CD4-positive, alpha-beta memory T cell (primary cell): ENCODE data around the gene CLTB. TPM values are rescaled to one million over a fixed set of nuclear protein-coding genes. Genes with fewer than 3 reads are reported as not detected.
A peak's percentile ranks its signal among the peaks of the same experiment; 100 is the strongest.

ENCODE experiments used
- CTCF ChIA-PET: fragments of 350-600 bp; sonication (Branson Sonifier 250); formaldehyde crosslinking; loops from one replicate; lab custom pipeline; 2021; ENCODE audit warnings: inconsistent platforms; ENCODE audit not compliant: partially characterized antibody; lab: Charles Lee
- POLR2A ChIA-PET: fragments of 350-600 bp; sonication (Branson Sonifier 250); formaldehyde crosslinking; loops from one replicate; lab custom pipeline; 2021; ENCODE audit not compliant: partially characterized antibody; lab: Charles Lee
- DNase-seq, 5 donors: peaks; one replicate each; pipeline versions ENCODE4 v3.0.0 to v3.0.0-alpha.2; 2020 to 2022; ENCODE audit warnings: mixed read lengths in 1 of 5
- H3K27ac ChIP-seq: one replicate; pipeline ENCODE4 v1.7.0; 2013; ENCODE audit warnings: low read depth, low read length
- H3K27me3 ChIP-seq: 2 replicates; pipeline ENCODE4 v1.7.0; 2013; ENCODE audit warnings: mild to moderate bottlenecking, low read length, moderate library complexity; ENCODE audit not compliant: insufficient read depth
- H3K36me3 ChIP-seq: 2 replicates; pipeline ENCODE4 v1.7.0; 2013; ENCODE audit warnings: mild to moderate bottlenecking, low read length, moderate library complexity; ENCODE audit not compliant: insufficient read depth
- H3K4me1 ChIP-seq: 2 replicates; pipeline ENCODE4 v1.7.0; 2013; ENCODE audit warnings: mild to moderate bottlenecking, low read length, moderate library complexity; ENCODE audit not compliant: insufficient read depth
- H3K4me3 ChIP-seq, 2 donors: one replicate each; pipeline ENCODE4 v1.7.0; 2013; ENCODE audit warnings: low read length in 2 of 2, mild to moderate bottlenecking in 1 of 2
- H3K9me3 ChIP-seq, 2 donors: one replicate each; pipeline ENCODE4 v1.7.0; 2013; ENCODE audit warnings: low read length in 2 of 2, control low read depth in 1 of 2; ENCODE audit not compliant: control insufficient read depth in 1 of 2
- H3K27ac Mint-ChIP-seq, 7 donors: one replicate each; pipeline ENCODE4 v1.8.0; 2020 to 2021; ENCODE audit warnings: mixed read lengths in 7 of 7, mild to moderate bottlenecking in 6 of 7, inconsistent platforms in 3 of 7, moderate library complexity in 3 of 7
- H3K27me3 Mint-ChIP-seq, 2 donors: one replicate each; pipeline ENCODE4 v1.8.0; 2020 to 2021; ENCODE audit warnings: mixed read lengths in 2 of 2
- H3K36me3 Mint-ChIP-seq, 2 donors: one replicate each; pipeline ENCODE4 v1.8.0; 2020 to 2021; ENCODE audit warnings: mixed read lengths in 2 of 2, inconsistent platforms in 1 of 2, mild to moderate bottlenecking in 1 of 2
- H3K4me1 Mint-ChIP-seq, 4 donors: one replicate each; pipeline ENCODE4 v1.8.0; 2020 to 2021; ENCODE audit warnings: mixed read lengths in 4 of 4, mild to moderate bottlenecking in 1 of 4
- H3K4me3 Mint-ChIP-seq, 8 donors: one replicate each; pipeline ENCODE4 v1.8.0; 2020 to 2021; ENCODE audit warnings: mixed read lengths in 8 of 8, mild to moderate bottlenecking in 7 of 8, moderate library complexity in 6 of 8, inconsistent platforms in 3 of 8
- H3K9me3 Mint-ChIP-seq, 8 donors: one replicate each; pipeline ENCODE4 v1.8.0; 2020 to 2021; ENCODE audit warnings: mixed read lengths in 8 of 8, mild to moderate bottlenecking in 5 of 8, inconsistent platforms in 3 of 8, moderate library complexity in 1 of 8
- intact Hi-C: fragments of 100-400 bp; cut with micrococcal nuclease; formaldehyde crosslinking; loops from one replicate; pipeline ENCODE4 v1.15.1; 2023
- polyA plus RNA-seq, 2 donors: library from polyadenylated mRNA; unstranded; fragments of 300-500 nt; fragmentation: Illumina TruSeq; gene quantifications; one replicate each; pipeline ENCODE4 v1.2.3, GENCODE V29; 2021
- total RNA-seq, 2 experiments: library from RNA; stranded (reverse); gene quantifications; one replicate each; pipeline ENCODE4 v1.2.3, GENCODE V29; 2021

CLTB gene
- total and polyA plus RNA-seq, 4 experiments from 2014 or later = 34.8 to 76.6 (median 52.4) TPM

GRCh38 chr5:176371621-176372539 is 44.5 kb downstream of the CLTB start:
- Mint-ChIP-seq H3K4me1 (peaks cover 0 to 12% (median 6%) of the 10 kb centered on the region in 4 donors), H3K27me3 (no peaks in the 10 kb centered on the region), H3K9me3 (no peaks in the 10 kb centered on the region), H3K36me3 (peaks cover 7 to 31% of the 10 kb centered on the region in 2 donors), H3K27ac (peak overlapping the region in 1 of 7 donors; percentile 70), H3K4me3 (no peak overlapping the region)
- no peaks in the 10 kb centered on the region for H3K9me3 ChIP-seq
- H3K27me3 ChIP-seq = no peaks in the 10 kb centered on the region
- DNase-seq = no peak
- CTCF ChIA-PET = no interaction called here
- H3K36me3 ChIP-seq = no peaks in the 10 kb centered on the region
- H3K27ac ChIP-seq = no peak overlapping the region
- POLR2A ChIA-PET = interaction anchor here (2.4 kb wide), 1 partner anchor 17 kb away, joined by 10 read pairs; the partner anchor contains the start of genes HIGD2A and NOP16
- no peaks in the 10 kb centered on the region for H3K4me1 ChIP-seq
- intact Hi-C loops = no loop called here
- H3K4me3 ChIP-seq = no peak overlapping the region

GRCh38 chr5:176369934-176370711 is 46.2 kb downstream of the CLTB start:
- no peaks in the 10 kb centered on the region for H3K27me3 ChIP-seq
- H3K4me1 ChIP-seq = peaks cover 7% of the 10 kb centered on the region
- no peak overlapping the region for H3K4me3 ChIP-seq
- no peaks in the 10 kb centered on the region for H3K9me3 ChIP-seq
- no peak overlapping the region for H3K4me3 Mint-ChIP-seq
- H3K9me3 Mint-ChIP-seq = no peaks in the 10 kb centered on the region
- H3K27ac ChIP-seq = no peak overlapping the region
- ChIA-PET CTCF (interaction anchor here (0.9 kb wide), 1 partner anchor 15 kb away, joined by 3 read pairs; no protein-coding TSS in a partner anchor), POLR2A (no interaction called here)
- no peaks in the 10 kb centered on the region for H3K36me3 ChIP-seq
- DNase-seq = no peak
- peaks cover 7 to 35% of the 10 kb centered on the region in 2 donors for H3K36me3 Mint-ChIP-seq
- peaks cover 3 to 17% (median 11%) of the 10 kb centered on the region in 4 donors for H3K4me1 Mint-ChIP-seq
- intact Hi-C loops = no loop called here
- H3K27ac Mint-ChIP-seq = peak overlapping the region in 1 of 7 donors; percentile 27
- no peaks in the 10 kb centered on the region for H3K27me3 Mint-ChIP-seq

- Histone ChIP-seq H3K4me1 (peaks cover 13% of the 10 kb centered on the region), H3K4me3 (no peak overlapping the region), H3K27ac (no peak overlapping the region), H3K27me3 (no peaks in the 10 kb centered on the region), H3K9me3 (no peaks in the 10 kb centered on the region), H3K36me3 (no peaks in the 10 kb centered on the region)
- POLR2A ChIA-PET = no interaction called here
- H3K9me3 Mint-ChIP-seq = no peaks in the 10 kb centered on the region
- no peak overlapping the region for H3K4me3 Mint-ChIP-seq
- CTCF ChIA-PET = no interaction called here
- DNase-seq = no peak
- no peak overlapping the region for H3K27ac Mint-ChIP-seq
- no peaks in the 10 kb centered on the region for H3K27me3 Mint-ChIP-seq
- H3K36me3 Mint-ChIP-seq = peaks cover 7 to 35% of the 10 kb centered on the region in 2 donors
- H3K4me1 Mint-ChIP-seq = peaks cover 6 to 23% (median 14%) of the 10 kb centered on the region in 4 donors
- intact Hi-C loops = no loop called here
These were observed 47.6 kb downstream of the CLTB start for GRCh38 chr5:176368726-176369125.

GRCh38 chr5:176366232-176366894 is 50.0 kb downstream of the CLTB start:
- DNase-seq = no peak
- H3K27me3 Mint-ChIP-seq = no peaks in the 10 kb centered on the region
- no peaks in the 10 kb centered on the region for H3K36me3 ChIP-seq
- H3K27ac Mint-ChIP-seq = peak overlapping the region in 5 of 7 donors; percentile 1 to 76 (median 61)
- no peaks in the 10 kb centered on the region for H3K9me3 ChIP-seq
- peaks cover 7 to 36% of the 10 kb centered on the region in 2 donors for H3K36me3 Mint-ChIP-seq
- H3K27me3 ChIP-seq = no peaks in the 10 kb centered on the region
- peaks cover 15 to 38% (median 27%) of the 10 kb centered on the region in 4 donors for H3K4me1 Mint-ChIP-seq
- H3K4me3 ChIP-seq = peak overlapping the region in 1 of 2 donors; percentile 57
- peaks cover 21% of the 10 kb centered on the region for H3K4me1 ChIP-seq
- H3K9me3 Mint-ChIP-seq = no peaks in the 10 kb centered on the region
- intact Hi-C loops = no loop called here
- peak overlapping the region; percentile 57 for H3K27ac ChIP-seq
- peak overlapping the region; percentile 65 to 85 (median 78) for H3K4me3 Mint-ChIP-seq
- ChIA-PET CTCF (no interaction called here), POLR2A (no interaction called here)

GRCh38 chr5:176365351-176366231 is 50.7 kb downstream of the CLTB start, which contains the start of gene ARL10:
Gene ARL10, plus strand, starts transcription at chr5:176365487. Its CDS starts 77 bp downstream, at chr5:176365564.
- H3K27me3 Mint-ChIP-seq = no peaks in the 10 kb centered on the region
- H3K4me1 Mint-ChIP-seq = peaks cover 17 to 45% (median 30%) of the 10 kb centered on the region in 4 donors
- peak within 1 kb of the TSS; percentile 19 to 84 (median 79) for H3K27ac Mint-ChIP-seq
- intact Hi-C loops = loop anchor here (1.0 kb wide), 1 partner anchor 23 kb away; the partner anchor contains the start of genes HIGD2A and NOP16
- peak; percentile 36 to 64 (median 43) for DNase-seq
- POLR2A ChIA-PET = no interaction called here
- Histone ChIP-seq H3K4me1 (peaks cover 26% of the 10 kb centered on the region), H3K4me3 (peak within 1 kb of the TSS; percentile 26 to 57), H3K27me3 (no peaks in the 10 kb centered on the region), H3K36me3 (no peaks in the 10 kb centered on the region), H3K9me3 (no peaks in the 10 kb centered on the region), H3K27ac (peak within 1 kb of the TSS; percentile 57)
- CTCF ChIA-PET = no interaction called here
- peak within 1 kb of the TSS; percentile 77 to 86 (median 80) for H3K4me3 Mint-ChIP-seq
- H3K9me3 Mint-ChIP-seq = no peaks in the 10 kb centered on the region
- H3K36me3 Mint-ChIP-seq = peaks cover 0 to 38% of the 10 kb centered on the region in 2 donors

GRCh38 chr5:176364765-176365350 is 51.5 kb downstream of the CLTB start:
- H3K27me3 ChIP-seq = no peaks in the 10 kb centered on the region
- peak overlapping the region; percentile 26 to 57 for H3K4me3 ChIP-seq
- no peak for DNase-seq
- H3K9me3 ChIP-seq = no peaks in the 10 kb centered on the region
- Mint-ChIP-seq H3K27ac (peak overlapping the region; percentile 19 to 84 (median 79)), H3K27me3 (no peaks in the 10 kb centered on the region), H3K36me3 (peaks cover 0 to 31% of the 10 kb centered on the region in 2 donors), H3K4me1 (peaks cover 18 to 47% (median 31%) of the 10 kb centered on the region in 4 donors), H3K4me3 (peak overlapping the region; percentile 76 to 86 (median 78)), H3K9me3 (no peaks in the 10 kb centered on the region)
- H3K4me1 ChIP-seq = peaks cover 33% of the 10 kb centered on the region
- intact Hi-C loops = loop anchor here (1.0 kb wide), 1 partner anchor 23 kb away; the partner anchor contains the start of genes HIGD2A and NOP16
- CTCF ChIA-PET = no interaction called here
- POLR2A ChIA-PET = interaction anchor here (0.6 kb wide), 1 partner anchor 169 kb away, joined by 3 read pairs; no protein-coding TSS in a partner anchor
- H3K27ac ChIP-seq = peak overlapping the region; percentile 57
- no peaks in the 10 kb centered on the region for H3K36me3 ChIP-seq
